ENCODE data around the gene LPIN1. TPM values are rescaled to one million over a fixed set of nuclear protein-coding genes. Genes with fewer than 3 reads are reported as not detected.
A peak's percentile ranks its signal among the peaks of the same experiment; 100 is the strongest.
"Not testable (repeated sequence)": the region's sequence is repeated elsewhere in the genome, so short reads cannot be mapped to it uniquely, and the experiment has no call there.

The LPIN1 gene
- total RNA-seq, 2 experiments from 2014 or later = 96.4 to 102 TPM

DNA sequence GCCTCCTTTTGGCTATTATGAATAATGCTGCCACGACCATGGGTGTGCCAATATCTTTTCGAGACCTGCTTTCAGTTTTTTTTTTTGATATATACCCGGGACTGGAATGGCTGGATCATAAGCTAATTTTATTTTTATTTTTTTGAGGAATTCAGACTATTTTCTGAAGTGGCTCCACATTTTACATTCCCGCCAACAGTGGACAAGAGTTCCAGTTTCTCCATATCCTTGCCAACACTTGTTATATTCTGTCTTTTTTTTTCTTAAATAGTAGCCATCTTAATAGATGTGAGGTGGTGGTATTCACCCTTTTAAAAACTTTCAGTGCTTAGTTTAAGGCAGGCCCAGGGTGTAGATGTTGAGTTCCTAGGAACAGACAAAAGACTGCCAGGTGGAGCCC is 11.8 kb downstream of the LPIN1 start:
- H3K27ac Mint-ChIP-seq = peak overlapping the region; percentile 87
- no peaks in the 10 kb centered on the region for H3K9me3 Mint-ChIP-seq
- CTCF ChIA-PET = interaction anchor here (0.6 to 2.1 kb wide), 13 partner anchors 12 to 954 kb away, joined by 3 to 8 read pairs (median 4); no protein-coding TSS in a partner anchor
- H3K27me3 Mint-ChIP-seq (ENCODE audit: low read depth) = no peaks in the 10 kb centered on the region
- DNase-seq = no peak
- no peak overlapping the region for H3K4me3 Mint-ChIP-seq
- H3K4me1 Mint-ChIP-seq (ENCODE audit: low read depth) = peaks cover 76% of the 10 kb centered on the region
- H3K36me3 Mint-ChIP-seq (ENCODE audit: low read depth) = peaks cover 26% of the 10 kb centered on the region
- intact Hi-C loops (cut with micrococcal nuclease) = loop anchor here (10.0 kb wide), 2 partner anchors 413 to 1103 kb away; partner anchors contain the start of gene ROCK2

GRCh38 chr2:11758647-11759046 is 12.2 kb downstream of the LPIN1 start:
- Mint-ChIP-seq H3K36me3 (ENCODE audit: low read depth) (peaks cover 29% of the 10 kb centered on the region), H3K4me3 (no peak overlapping the region), H3K27me3 (ENCODE audit: low read depth) (no peaks in the 10 kb centered on the region), H3K9me3 (no peaks in the 10 kb centered on the region), H3K27ac (peak overlapping the region; percentile 87), H3K4me1 (ENCODE audit: low read depth) (peaks cover 74% of the 10 kb centered on the region)
- no peak for DNase-seq
- intact Hi-C loops (cut with micrococcal nuclease) = loop anchor here (10.0 kb wide), 2 partner anchors 414 to 1104 kb away; partner anchors contain the start of gene ROCK2
- CTCF ChIA-PET = interaction anchor here (0.9 to 1.9 kb wide), 9 partner anchors 11 to 77 kb away, joined by 3 to 7 read pairs (median 5); no protein-coding TSS in a partner anchor

DNA sequence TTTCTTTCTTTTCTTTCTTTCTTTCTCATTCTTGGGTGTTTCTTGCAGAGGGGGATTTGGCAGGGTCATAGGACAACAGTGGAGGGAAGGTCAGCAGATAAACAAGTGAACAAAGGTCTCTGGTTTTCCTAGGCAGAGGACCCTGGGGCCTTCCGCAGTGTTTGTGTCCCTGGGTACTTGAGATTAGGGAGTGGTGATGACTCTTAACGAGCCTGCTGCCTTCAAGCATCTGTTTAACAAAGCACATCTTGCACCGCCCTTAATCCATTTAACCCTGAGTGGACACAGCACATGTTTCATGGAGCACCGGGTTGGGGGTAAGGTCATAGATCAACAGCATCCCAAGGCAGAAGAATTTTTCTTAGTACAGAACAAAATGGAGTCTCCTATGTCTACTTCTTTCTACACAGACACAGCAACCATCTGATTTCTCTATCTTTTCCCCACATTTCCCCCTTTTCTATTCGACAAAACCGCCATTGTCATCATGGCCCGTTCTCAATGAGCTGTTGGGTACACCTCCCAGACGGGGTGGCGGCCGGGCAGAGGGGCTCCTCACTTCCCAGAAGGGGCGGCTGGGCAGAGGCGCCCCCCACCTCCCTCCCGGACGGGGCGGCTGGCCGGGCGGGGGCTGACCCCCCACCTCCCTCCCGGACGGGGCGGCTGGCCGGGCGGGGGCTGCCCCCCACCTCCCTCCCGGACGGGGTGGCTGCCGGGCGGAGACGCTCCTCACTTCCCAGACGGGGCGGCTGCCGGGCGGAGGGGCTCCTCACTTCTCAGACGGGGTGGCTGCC is 12.9 kb downstream of the LPIN1 start:
- H3K9me3 Mint-ChIP-seq; DNase-seq; H3K4me3 Mint-ChIP-seq; H3K27me3 Mint-ChIP-seq (ENCODE audit: low read depth): not testable (repeated sequence)
- H3K4me1 Mint-ChIP-seq (ENCODE audit: low read depth) = peaks cover 68% of the 10 kb centered on the region
- CTCF ChIA-PET = interaction anchor here (1.0 to 1.4 kb wide), 4 partner anchors 12 to 78 kb away, joined by 3 to 6 read pairs (median 4); no protein-coding TSS in a partner anchor
- intact Hi-C loops (cut with micrococcal nuclease) = loop anchor here (10.0 kb wide), 2 partner anchors 415 to 1105 kb away; partner anchors contain the start of gene ROCK2
- peaks cover 31% of the 10 kb centered on the region for H3K36me3 Mint-ChIP-seq (ENCODE audit: low read depth)
- peak overlapping the region; percentile 87 for H3K27ac Mint-ChIP-seq

DNA sequence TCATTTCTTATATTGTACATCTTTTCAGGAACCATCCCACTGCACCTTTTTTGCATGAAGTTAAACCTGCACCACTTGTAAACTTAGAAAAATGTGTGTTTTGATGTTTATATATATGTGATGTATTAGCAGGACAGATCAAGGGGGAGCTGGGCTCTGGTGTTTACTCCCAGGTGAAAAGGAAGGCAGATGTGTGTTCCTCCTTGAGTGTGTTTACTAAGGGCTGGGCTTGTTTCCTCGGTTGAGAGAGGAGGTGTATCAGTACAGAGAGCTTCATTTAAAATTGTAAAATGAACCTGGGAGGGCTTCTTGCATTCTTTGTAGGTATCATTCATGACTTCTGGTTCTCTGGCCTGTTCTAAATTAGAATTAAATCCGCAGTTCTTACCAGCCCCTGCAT is 14.8 kb downstream of the LPIN1 start:
- Mint-ChIP-seq H3K36me3 (ENCODE audit: low read depth) (peaks cover 41% of the 10 kb centered on the region), H3K9me3 (no peaks in the 10 kb centered on the region), H3K27ac (no peak overlapping the region), H3K4me3 (no peak overlapping the region), H3K4me1 (ENCODE audit: low read depth) (peaks cover 52% of the 10 kb centered on the region), H3K27me3 (ENCODE audit: low read depth) (no peaks in the 10 kb centered on the region)
- CTCF ChIA-PET = interaction anchor here (0.8 to 3.4 kb wide), 2 partner anchors 13 to 23 kb away, joined by 4 to 9 read pairs; no protein-coding TSS in a partner anchor
- intact Hi-C loops (cut with micrococcal nuclease) = no loop called here
- DNase-seq = no peak

DNA sequence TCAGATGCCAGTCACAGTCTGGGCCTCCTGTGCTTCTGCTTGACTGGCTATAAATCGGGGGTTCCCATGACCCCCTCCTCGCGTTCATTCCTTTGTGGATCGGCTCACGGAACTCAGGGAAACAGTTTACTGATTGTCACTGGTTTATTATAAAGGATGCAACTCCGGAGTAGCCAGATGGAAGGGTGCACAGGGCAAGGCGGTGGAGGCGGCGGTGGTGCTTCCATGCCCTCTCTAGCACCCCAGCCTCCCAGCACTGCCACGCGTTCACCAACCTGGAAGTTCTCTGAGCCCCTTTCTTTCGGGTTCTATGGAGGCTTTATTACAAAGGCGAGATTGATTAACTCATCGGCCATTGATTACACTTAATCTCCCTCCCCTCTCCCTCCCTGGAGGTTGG is 15.6 kb downstream of the LPIN1 start:
- Mint-ChIP-seq H3K27ac (peak overlapping the region; percentile 34), H3K36me3 (ENCODE audit: low read depth) (peaks cover 47% of the 10 kb centered on the region), H3K27me3 (ENCODE audit: low read depth) (no peaks in the 10 kb centered on the region), H3K4me1 (ENCODE audit: low read depth) (peaks cover 44% of the 10 kb centered on the region), H3K4me3 (no peak overlapping the region), H3K9me3 (no peaks in the 10 kb centered on the region)
- CTCF ChIA-PET = interaction anchor here (0.8 to 3.4 kb wide), 2 partner anchors 12 to 22 kb away, joined by 4 to 9 read pairs; no protein-coding TSS in a partner anchor
- DNase-seq = no peak
- intact Hi-C loops (cut with micrococcal nuclease) = no loop called here

GRCh38 chr2:11762799-11763461 is 16.5 kb downstream of the LPIN1 start:
- CTCF ChIA-PET = interaction anchor here (0.6 to 3.4 kb wide), 3 partner anchors 21 to 75 kb away, joined by 3 to 9 read pairs (median 3); no protein-coding TSS in a partner anchor
- Mint-ChIP-seq H3K4me3 (no peak overlapping the region), H3K36me3 (ENCODE audit: low read depth) (peaks cover 53% of the 10 kb centered on the region), H3K27ac (no peak overlapping the region), H3K9me3 (no peaks in the 10 kb centered on the region), H3K4me1 (ENCODE audit: low read depth) (peaks cover 35% of the 10 kb centered on the region), H3K27me3 (ENCODE audit: low read depth) (no peaks in the 10 kb centered on the region)
- intact Hi-C loops (cut with micrococcal nuclease) = no loop called here
- no peak for DNase-seq

GRCh38 chr2:11764359-11764758 is 17.9 kb downstream of the LPIN1 start:
- peaks cover 52% of the 10 kb centered on the region for H3K36me3 Mint-ChIP-seq (ENCODE audit: low read depth)
- H3K27ac Mint-ChIP-seq = peak overlapping the region; percentile 43
- peaks cover 21% of the 10 kb centered on the region for H3K4me1 Mint-ChIP-seq (ENCODE audit: low read depth)
- no peaks in the 10 kb centered on the region for H3K27me3 Mint-ChIP-seq (ENCODE audit: low read depth)
- CTCF ChIA-PET = interaction anchor here (0.7 kb wide), 3 partner anchors 20 to 552 kb away, joined by 3 read pairs; no protein-coding TSS in a partner anchor
- no peak for DNase-seq
- no peak overlapping the region for H3K4me3 Mint-ChIP-seq
- intact Hi-C loops (cut with micrococcal nuclease) = no loop called here
- H3K9me3 Mint-ChIP-seq = no peaks in the 10 kb centered on the region

DNA sequence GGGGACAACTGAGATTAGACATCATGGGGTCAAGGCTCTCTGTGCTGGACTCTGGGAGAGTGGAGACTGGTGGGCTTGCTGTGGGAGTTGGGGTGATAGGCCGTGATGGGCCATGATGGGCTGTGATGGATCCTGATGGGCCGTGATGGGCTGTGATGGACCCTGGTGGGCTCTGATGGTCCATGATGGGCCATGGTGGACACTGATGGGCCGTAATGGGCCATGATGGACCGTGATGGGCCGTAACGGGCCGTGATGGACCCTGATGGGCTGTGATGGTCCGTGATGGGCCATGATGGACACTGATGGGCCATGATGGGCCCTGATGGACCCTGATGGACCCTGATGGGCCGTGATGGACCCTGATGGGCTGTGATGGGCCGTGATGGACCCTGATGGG is 18.5 kb downstream of the LPIN1 start:
- CTCF ChIA-PET = interaction anchor here (0.7 to 1.4 kb wide), 2 partner anchors 19 to 72 kb away, joined by 3 to 4 read pairs; no protein-coding TSS in a partner anchor
- Mint-ChIP-seq H3K27me3 (ENCODE audit: low read depth) (no peaks in the 10 kb centered on the region), H3K4me3 (no peak overlapping the region), H3K9me3 (no peaks in the 10 kb centered on the region), H3K4me1 (ENCODE audit: low read depth) (peaks cover 20% of the 10 kb centered on the region), H3K36me3 (ENCODE audit: low read depth) (peaks cover 55% of the 10 kb centered on the region), H3K27ac (peak overlapping the region; percentile 42)
- intact Hi-C loops (cut with micrococcal nuclease) = no loop called here
- DNase-seq = no peak

DNA sequence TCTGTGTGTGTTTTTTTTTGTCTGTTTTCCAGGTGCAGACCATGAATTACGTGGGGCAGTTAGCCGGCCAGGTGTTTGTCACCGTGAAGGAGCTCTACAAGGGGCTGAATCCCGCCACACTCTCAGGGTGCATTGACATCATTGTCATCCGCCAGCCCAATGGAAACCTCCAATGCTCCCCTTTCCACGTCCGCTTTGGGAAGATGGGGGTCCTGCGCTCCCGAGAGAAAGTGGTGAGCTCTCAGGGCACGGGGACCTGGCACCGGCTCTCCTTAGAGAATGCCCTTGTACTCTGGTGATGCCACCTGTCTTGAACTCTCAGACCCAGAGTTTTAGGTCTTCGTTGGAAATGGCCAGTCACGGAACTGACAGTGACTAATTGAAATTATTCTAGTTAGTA is 19.1 kb downstream of the LPIN1 start:
- DNase-seq = no peak
- CTCF ChIA-PET = interaction anchor here (1.3 to 1.4 kb wide), 2 partner anchors 13 to 19 kb away, joined by 4 read pairs; no protein-coding TSS in a partner anchor
- intact Hi-C loops (cut with micrococcal nuclease) = no loop called here
- H3K9me3 Mint-ChIP-seq = no peaks in the 10 kb centered on the region
- H3K36me3 Mint-ChIP-seq (ENCODE audit: low read depth) = peaks cover 57% of the 10 kb centered on the region
- no peaks in the 10 kb centered on the region for H3K27me3 Mint-ChIP-seq (ENCODE audit: low read depth)
- H3K27ac Mint-ChIP-seq = no peak overlapping the region
- no peak overlapping the region for H3K4me3 Mint-ChIP-seq
- H3K4me1 Mint-ChIP-seq (ENCODE audit: low read depth) = peaks cover 17% of the 10 kb centered on the region

GRCh38 chr2:11766016-11766415 is 19.6 kb downstream of the LPIN1 start:
- no peaks in the 10 kb centered on the region for H3K9me3 Mint-ChIP-seq
- CTCF ChIA-PET = interaction anchor here (1.3 to 1.6 kb wide), 3 partner anchors 13 to 18 kb away, joined by 4 read pairs; no protein-coding TSS in a partner anchor
- H3K4me3 Mint-ChIP-seq = no peak overlapping the region
- H3K4me1 Mint-ChIP-seq (ENCODE audit: low read depth) = peaks cover 12% of the 10 kb centered on the region
- peaks cover 60% of the 10 kb centered on the region for H3K36me3 Mint-ChIP-seq (ENCODE audit: low read depth)
- no peaks in the 10 kb centered on the region for H3K27me3 Mint-ChIP-seq (ENCODE audit: low read depth)
- intact Hi-C loops (cut with micrococcal nuclease) = no loop called here
- H3K27ac Mint-ChIP-seq = no peak overlapping the region
- DNase-seq = no peak

DNA sequence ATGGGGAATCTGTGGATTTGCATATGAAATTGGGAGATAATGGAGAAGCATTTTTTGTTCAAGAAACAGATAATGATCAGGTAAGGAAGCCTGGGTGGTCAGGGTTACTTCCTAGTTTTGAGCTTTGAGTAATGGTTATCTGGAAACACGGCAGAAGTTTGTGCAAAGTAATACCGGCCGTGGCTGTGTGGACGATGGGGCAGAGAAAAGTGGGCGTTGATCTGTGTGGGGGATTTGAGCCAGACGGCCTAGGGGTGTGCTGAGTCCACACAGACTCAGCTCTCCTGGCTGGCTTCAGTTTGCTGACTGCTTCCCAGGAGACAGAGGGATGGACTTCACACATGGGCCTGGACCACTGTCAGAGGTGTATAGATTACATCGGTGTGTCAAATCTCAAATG is 21.3 kb downstream of the LPIN1 start:
- no peak overlapping the region for H3K27ac Mint-ChIP-seq

GRCh38 chr2:11768946-11769345 is 22.5 kb downstream of the LPIN1 start:
- Mint-ChIP-seq H3K27ac (no peak overlapping the region), H3K9me3 (no peaks in the 10 kb centered on the region), H3K4me1 (ENCODE audit: low read depth) (peaks cover 7% of the 10 kb centered on the region), H3K4me3 (no peak overlapping the region), H3K36me3 (ENCODE audit: low read depth) (peaks cover 61% of the 10 kb centered on the region), H3K27me3 (ENCODE audit: low read depth) (no peaks in the 10 kb centered on the region)
- DNase-seq = no peak
- intact Hi-C loops (cut with micrococcal nuclease) = no loop called here
- CTCF ChIA-PET = interaction anchor here (1.0 kb wide), 1 partner anchor 76 kb away, joined by 4 read pairs; no protein-coding TSS in a partner anchor

More for the DNA sequence above, 21.3 kb downstream of the LPIN1 start:
- H3K4me3 Mint-ChIP-seq = no peak overlapping the region
- no peaks in the 10 kb centered on the region for H3K27me3 Mint-ChIP-seq (ENCODE audit: low read depth)
- DNase-seq = no peak
- H3K36me3 Mint-ChIP-seq (ENCODE audit: low read depth) = peaks cover 63% of the 10 kb centered on the region
- CTCF ChIA-PET = interaction anchor here (0.6 to 1.6 kb wide), 4 partner anchors 11 to 734 kb away, joined by 3 to 6 read pairs (median 4); no protein-coding TSS in a partner anchor
- peaks cover 3% of the 10 kb centered on the region for H3K4me1 Mint-ChIP-seq (ENCODE audit: low read depth)
- intact Hi-C loops (cut with micrococcal nuclease) = no loop called here
- no peaks in the 10 kb centered on the region for H3K9me3 Mint-ChIP-seq
